HAP-1 (cell line): Measurements from ENCODE around the gene MAN2B2.

ENCODE experiments used
- DNase-seq, 2 experiments: peaks; one replicate each; pipeline ENCODE4 v3.0.0-alpha.2; 2016 to 2020; ENCODE audit warnings: low spot score in 2 of 2
- H3K27me3 ChIP-seq: fragments of 250-450 bp; sonication (Bioruptor Pico); 2 replicates; pipeline ENCODE4 v1.5.1; 2020; ENCODE audit warnings: low read depth, mild to moderate bottlenecking, moderate library complexity
- H3K36me3 ChIP-seq: fragments of 250-450 bp; sonication (Bioruptor Pico); replicated peaks from 2 replicates; pipeline ENCODE4 v1.5.1; 2020; ENCODE audit warnings: mild to moderate bottlenecking
- H3K4me1 ChIP-seq: fragments of 250-450 bp; sonication (Bioruptor Pico); 2 replicates; pipeline ENCODE4 v1.5.1; 2020; ENCODE audit warnings: mild to moderate bottlenecking
- H3K4me3 ChIP-seq: fragments of 250-450 bp; sonication (Bioruptor Pico); 2 replicates; pipeline ENCODE4 v1.5.1; 2020; ENCODE audit warnings: mild to moderate bottlenecking, moderate library complexity
- H3K9me3 ChIP-seq: fragments of 250-450 bp; sonication (Bioruptor Pico); 2 replicates; pipeline ENCODE4 v1.5.1; 2020; ENCODE audit warnings: mild to moderate bottlenecking, moderate library complexity
- in situ Hi-C: fragments of 300-500 bp; cut with MboI; formaldehyde crosslinking; loops from 3 replicates; pipeline ENCODE4 v1.14.3; 2020; ENCODE audit warnings: low sequenced_read_pairs, inconsistent platforms, mixed read lengths

Gene MAN2B2

DNA sequence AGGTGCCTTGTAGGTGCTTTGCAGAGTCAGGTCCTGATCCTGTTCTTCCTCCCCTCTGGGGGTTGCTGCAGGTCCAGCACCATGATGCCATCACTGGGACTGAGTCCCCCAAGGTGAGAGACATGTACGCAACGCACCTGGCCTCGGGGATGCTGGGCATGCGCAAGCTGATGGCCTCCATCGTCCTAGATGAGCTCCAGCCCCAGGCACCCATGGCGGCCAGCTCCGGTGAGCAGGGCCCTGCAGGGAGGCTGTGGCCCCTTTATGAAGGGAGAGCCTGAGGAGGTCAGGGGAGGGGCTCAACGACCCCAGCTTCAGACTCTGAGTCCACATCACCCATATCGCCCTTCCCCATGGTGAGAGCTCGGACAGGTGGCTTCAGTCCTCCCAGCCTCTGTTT is 23.1 kb downstream of the MAN2B2 start:
- in situ Hi-C loops = no loop called here
- no peak for DNase-seq
- Histone ChIP-seq H3K4me3 (no peak overlapping the region), H3K4me1 (no peaks in the 10 kb centered on the region), H3K36me3 (no peaks in the 10 kb centered on the region), H3K9me3 (no peaks in the 10 kb centered on the region), H3K27me3 (no peaks in the 10 kb centered on the region)

GRCh38 chr4:6598641-6599040 is 23.7 kb downstream of the MAN2B2 start:
- Histone ChIP-seq H3K4me1 (no peaks in the 10 kb centered on the region), H3K4me3 (no peak overlapping the region), H3K36me3 (no peaks in the 10 kb centered on the region), H3K9me3 (no peaks in the 10 kb centered on the region), H3K27me3 (no peaks in the 10 kb centered on the region)
- in situ Hi-C loops = no loop called here
- no peak for DNase-seq

DNA sequence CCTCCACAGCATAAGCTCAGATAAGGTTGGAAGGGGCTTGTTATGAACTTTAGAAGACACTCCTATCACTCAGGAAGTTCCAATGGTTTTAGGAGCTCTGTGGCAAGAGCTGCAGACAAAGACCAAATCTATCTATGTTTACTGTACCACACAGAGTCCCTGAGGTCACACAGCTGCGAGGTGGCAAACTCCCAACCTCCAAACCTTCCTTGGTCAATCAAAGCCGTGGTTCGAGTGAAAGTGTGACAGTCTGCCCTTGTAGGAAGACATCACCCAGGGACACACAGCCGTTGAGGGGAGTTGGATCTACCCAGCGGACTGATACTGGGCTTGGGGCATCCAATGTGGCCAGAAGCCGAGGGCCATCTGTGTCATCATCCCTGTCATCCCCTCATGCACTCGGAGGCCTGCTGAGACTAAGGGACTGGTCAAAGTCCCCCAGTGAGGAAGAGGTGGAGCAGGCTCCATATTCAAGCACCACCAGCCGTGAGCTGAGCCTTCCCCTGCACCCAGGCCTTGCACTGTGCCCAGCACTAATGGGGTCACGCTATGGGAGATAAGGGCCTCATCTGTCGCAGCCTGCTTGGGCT is 26.8 kb downstream of the MAN2B2 start:
- H3K4me3 ChIP-seq = no peak overlapping the region
- no peak for DNase-seq
- H3K4me1 ChIP-seq = no peaks in the 10 kb centered on the region
- in situ Hi-C loops = no loop called here
- no peaks in the 10 kb centered on the region; the same call in 1 of the 2 replicates for H3K36me3 ChIP-seq
- H3K27me3 ChIP-seq = no peaks in the 10 kb centered on the region
- H3K9me3 ChIP-seq = peaks cover 4% of the 10 kb centered on the region; the same call in 1 of the 2 replicates

GRCh38 chr4:6602289-6602688 is 27.3 kb downstream of the MAN2B2 start:
- in situ Hi-C loops = no loop called here
- Histone ChIP-seq H3K4me3 (no peak overlapping the region), H3K27me3 (no peaks in the 10 kb centered on the region), H3K9me3 (peaks cover 4% of the 10 kb centered on the region; the same call in 1 of the 2 replicates), H3K4me1 (no peaks in the 10 kb centered on the region), H3K36me3 (no peaks in the 10 kb centered on the region; the same call in 1 of the 2 replicates)
- no peak for DNase-seq

- no peak overlapping the region for H3K4me3 ChIP-seq
- no peaks in the 10 kb centered on the region for H3K4me1 ChIP-seq
- peaks cover 4% of the 10 kb centered on the region; the same call in 1 of the 2 replicates for H3K9me3 ChIP-seq
- no peaks in the 10 kb centered on the region for H3K27me3 ChIP-seq
- H3K36me3 ChIP-seq = no peaks in the 10 kb centered on the region; the same call in 1 of the 2 replicates
- DNase-seq = no peak
- in situ Hi-C loops = no loop called here
Measured at GRCh38 chr4:6603128-6603527, 28.1 kb downstream of the MAN2B2 start.

DNA sequence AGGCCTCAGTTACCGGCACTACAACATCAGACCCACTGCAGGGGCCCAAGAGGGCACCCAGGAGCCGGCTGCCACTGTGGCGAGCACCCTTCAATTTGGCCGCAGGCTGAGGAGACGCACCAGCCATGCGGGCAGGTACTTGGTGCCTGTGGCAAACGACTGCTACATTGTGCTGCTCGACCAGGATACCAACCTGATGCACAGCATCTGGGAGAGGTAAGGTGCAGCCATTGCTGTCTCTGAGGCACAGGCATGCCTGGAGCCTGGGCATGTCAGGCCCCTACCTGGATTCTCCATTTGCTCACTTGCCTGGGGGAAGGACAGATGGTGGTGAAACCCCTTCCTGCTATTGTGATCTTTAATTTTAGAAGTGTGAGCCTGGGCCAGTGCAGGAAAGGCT is 30.1 kb downstream of the MAN2B2 start:
- DNase-seq = no peak
- H3K27me3 ChIP-seq = no peaks in the 10 kb centered on the region
- no peaks in the 10 kb centered on the region; the same call in 1 of the 2 replicates for H3K36me3 ChIP-seq
- H3K4me1 ChIP-seq = no peaks in the 10 kb centered on the region
- peaks cover 4% of the 10 kb centered on the region; the same call in 1 of the 2 replicates for H3K9me3 ChIP-seq
- in situ Hi-C loops = no loop called here
- no peak overlapping the region for H3K4me3 ChIP-seq

DNA sequence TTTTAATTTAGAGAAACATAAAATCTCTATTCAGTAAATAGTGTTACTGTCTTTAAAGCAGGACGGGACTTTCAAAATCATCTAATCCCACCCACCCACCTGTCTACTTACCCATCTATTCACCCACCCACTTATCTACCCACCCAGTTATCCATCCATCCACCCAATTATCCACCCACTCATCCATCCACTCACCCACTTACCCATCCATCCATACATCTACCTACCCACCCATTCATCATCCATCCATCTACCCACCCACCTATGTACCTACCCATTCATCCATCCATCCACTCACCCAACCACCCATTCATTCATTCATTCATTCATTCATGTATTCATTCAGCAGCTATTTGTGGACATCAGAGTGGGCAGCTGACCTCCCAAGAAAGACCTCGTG is 30.6 kb downstream of the MAN2B2 start:
- no peaks in the 10 kb centered on the region; the same call in 1 of the 2 replicates for H3K36me3 ChIP-seq
- no peaks in the 10 kb centered on the region for H3K4me1 ChIP-seq
- in situ Hi-C loops = no loop called here

DNA sequence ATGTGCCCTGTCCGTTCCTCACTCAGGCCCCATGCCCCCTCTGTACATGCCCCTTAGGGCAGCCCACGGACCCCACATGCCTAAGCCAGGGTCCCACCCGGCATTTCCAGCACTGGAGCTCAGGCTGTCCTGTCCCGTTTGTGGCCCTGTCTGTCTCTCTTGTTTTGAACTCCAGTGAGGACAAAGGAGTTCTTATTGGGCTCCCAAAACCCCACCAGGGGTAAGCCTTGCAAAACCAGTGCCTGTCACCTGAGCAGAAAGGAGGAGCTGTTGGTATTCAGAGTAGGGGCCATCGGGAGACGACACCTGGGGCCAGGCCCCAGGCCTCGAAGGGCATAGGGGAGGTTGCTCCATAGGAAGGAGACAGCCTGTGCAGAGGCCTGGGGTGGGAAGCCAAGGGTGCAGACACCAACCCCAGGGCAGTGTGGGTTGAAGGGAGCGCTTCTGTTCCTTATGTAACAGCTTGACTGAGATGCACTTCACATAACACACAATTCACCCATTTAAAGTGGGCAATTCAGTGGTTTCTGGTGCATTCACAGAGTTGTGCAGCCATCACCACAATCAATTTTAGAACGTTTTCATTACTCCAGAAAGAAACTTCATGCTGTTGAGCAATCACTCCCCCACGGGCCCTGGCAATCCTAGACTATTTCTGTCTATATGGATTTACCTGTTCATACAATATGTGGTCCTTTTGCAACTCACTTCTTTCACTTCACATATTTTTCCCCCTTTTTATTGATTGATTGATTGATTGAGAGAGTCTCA is 31.7 kb downstream of the MAN2B2 start:
- Histone ChIP-seq H3K9me3 (peaks cover 4% of the 10 kb centered on the region; the same call in 1 of the 2 replicates), H3K36me3 (no peaks in the 10 kb centered on the region; the same call in 1 of the 2 replicates), H3K4me1 (no peaks in the 10 kb centered on the region), H3K4me3 (no peak overlapping the region), H3K27me3 (no peaks in the 10 kb centered on the region)
- DNase-seq = no peak
- in situ Hi-C loops = no loop called here

More for the DNA sequence above, 30.6 kb downstream of the MAN2B2 start:
- Histone ChIP-seq H3K4me3 (no peak overlapping the region), H3K27me3 (no peaks in the 10 kb centered on the region), H3K9me3 (peaks cover 4% of the 10 kb centered on the region; the same call in 1 of the 2 replicates)
- no peak for DNase-seq

GRCh38 chr4:6607368-6608055 is 32.5 kb downstream of the MAN2B2 start:
- H3K36me3 ChIP-seq = no peaks in the 10 kb centered on the region; the same call in 1 of the 2 replicates
- in situ Hi-C loops = no loop called here
- H3K4me3 ChIP-seq = no peak overlapping the region
- H3K4me1 ChIP-seq = no peaks in the 10 kb centered on the region
- peaks cover 4% of the 10 kb centered on the region; the same call in 1 of the 2 replicates for H3K9me3 ChIP-seq
- no peak for DNase-seq
- no peaks in the 10 kb centered on the region for H3K27me3 ChIP-seq

GRCh38 chr4:6608758-6609414 is 33.9 kb downstream of the MAN2B2 start:
- Histone ChIP-seq H3K4me1 (no peaks in the 10 kb centered on the region), H3K9me3 (peaks cover 4% of the 10 kb centered on the region; the same call in 1 of the 2 replicates), H3K36me3 (no peaks in the 10 kb centered on the region; the same call in 1 of the 2 replicates), H3K4me3 (no peak overlapping the region), H3K27me3 (no peaks in the 10 kb centered on the region)
- no peak for DNase-seq
- in situ Hi-C loops = no loop called here

GRCh38 chr4:6609415-6610079 is 34.6 kb downstream of the MAN2B2 start:
- Histone ChIP-seq H3K4me3 (no peak overlapping the region), H3K36me3 (no peaks in the 10 kb centered on the region; the same call in 1 of the 2 replicates), H3K9me3 (peaks cover 4% of the 10 kb centered on the region; the same call in 1 of the 2 replicates), H3K4me1 (no peaks in the 10 kb centered on the region), H3K27me3 (no peaks in the 10 kb centered on the region)
- DNase-seq = no peak
- in situ Hi-C loops = no loop called here

DNA sequence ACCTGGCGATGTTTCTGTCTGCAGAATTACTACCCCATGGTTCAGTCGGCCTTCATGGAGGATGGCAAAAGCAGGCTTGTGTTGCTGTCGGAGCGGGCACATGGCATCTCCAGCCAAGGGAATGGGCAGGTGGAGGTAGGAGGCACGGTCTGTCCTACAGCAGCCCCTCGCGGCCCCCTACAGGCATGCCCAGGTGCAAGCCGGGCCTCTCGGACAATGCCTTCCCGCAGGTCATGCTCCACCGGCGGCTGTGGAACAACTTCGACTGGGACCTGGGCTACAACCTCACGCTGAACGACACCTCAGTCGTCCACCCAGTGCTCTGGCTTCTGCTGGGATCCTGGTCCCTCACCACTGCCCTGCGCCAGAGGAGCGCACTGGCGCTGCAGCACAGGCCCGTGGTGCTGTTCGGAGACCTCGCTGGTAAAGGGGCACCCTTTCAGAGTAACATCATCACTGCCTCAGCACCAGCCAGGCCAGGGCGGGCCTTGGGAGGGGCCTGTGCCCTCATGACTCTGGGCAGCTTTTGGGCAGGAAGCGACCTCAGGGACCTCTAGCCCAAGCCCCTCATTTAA is 36.0 kb downstream of the MAN2B2 start:
- H3K4me1 ChIP-seq = no peaks in the 10 kb centered on the region
- no peaks in the 10 kb centered on the region for H3K9me3 ChIP-seq
- in situ Hi-C loops = no loop called here
- no peak overlapping the region for H3K4me3 ChIP-seq
- H3K36me3 ChIP-seq = no peaks in the 10 kb centered on the region
- H3K27me3 ChIP-seq = no peaks in the 10 kb centered on the region
- DNase-seq = no peak
